IMR-90 (cell line): Measurements from ENCODE around the gene USP40. TPM values are rescaled to one million over a fixed set of nuclear protein-coding genes. Genes with fewer than 3 reads are reported as not detected.

ENCODE experiments used
- ATAC-seq: fragments of 200-7000 bp; cut with Tn5 transposase; 2 replicates; pipeline ENCODE4 v1.9.1; 2020; ENCODE audit warnings: low read depth, mild to moderate bottlenecking, moderate library complexity
- BruUV-seq: library from RNA; stranded (reverse); fragments of 400-500 nt; replicated peaks from 2 replicates; lab custom pipeline; 2021; lab: Mats Ljungman, UMichigan
- CTCF ChIA-PET: fragments of 300-600 bp; formaldehyde crosslinking; extraction: SDS; loops from one replicate; lab custom pipeline; 2021; ENCODE audit warnings: antibody characterized with exemption; lab: Yijun Ruan, JAX
- POLR2A ChIA-PET: fragments of 300-600 bp; sonication (Branson Sonifier 250); formaldehyde crosslinking; loops from one replicate; lab custom pipeline; 2022; ENCODE audit warnings: antibody characterized with exemption; ENCODE audit not compliant: unreplicated experiment; lab: Charles Lee
- DNase-seq: peaks from one replicate; pipeline ENCODE4 v3.0.0; 2013
- H2AFZ ChIP-seq: replicated peaks from 2 replicates; pipeline ENCODE3; 2013; ENCODE audit warnings: low read length, mild to moderate bottlenecking; ENCODE audit not compliant: poor library complexity
- H2AK5ac ChIP-seq: 2 replicates; pipeline ENCODE4 v1.6.1; 2013; ENCODE audit warnings: low read depth, low read length, inconsistent platforms
- H2AK9ac ChIP-seq: replicated peaks from 2 replicates; pipeline ENCODE3; 2013; ENCODE audit warnings: mild to moderate bottlenecking, low read depth, low read length, moderate library complexity; ENCODE audit not compliant: poor library complexity
- H2BK120ac ChIP-seq: 2 replicates; pipeline ENCODE4 v1.6.1; 2013; ENCODE audit warnings: low read depth, low read length, inconsistent platforms
- H2BK15ac ChIP-seq: 3 replicates; pipeline ENCODE4 v1.6.1; 2013; ENCODE audit warnings: low read depth, low read length, inconsistent platforms
- H2BK20ac ChIP-seq: 2 replicates; pipeline ENCODE4 v1.6.1; 2013; ENCODE audit warnings: low read depth, mild to moderate bottlenecking, inconsistent platforms, low read length, moderate library complexity
- H2BK5ac ChIP-seq: 2 replicates; pipeline ENCODE4 v1.6.1; 2013; ENCODE audit warnings: mild to moderate bottlenecking, low read depth, low read length, inconsistent platforms; ENCODE audit not compliant: poor library complexity, severe bottlenecking
- H3K14ac ChIP-seq: replicated peaks from 2 replicates; pipeline ENCODE4 v1.6.1; 2013; ENCODE audit warnings: low read depth, low read length, inconsistent platforms
- H3K18ac ChIP-seq: 2 replicates; pipeline ENCODE4 v1.6.1; 2013; ENCODE audit warnings: low read depth, low read length, control low read depth
- H3K23ac ChIP-seq: 2 replicates; pipeline ENCODE4 v1.6.1; 2013; ENCODE audit warnings: low read depth, low read length, inconsistent platforms
- H3K27ac ChIP-seq: 2 replicates; pipeline ENCODE4 v1.5.1; 2013; ENCODE audit warnings: mild to moderate bottlenecking, control low read depth, low read length; ENCODE audit not compliant: insufficient read depth
- H3K27me3 ChIP-seq: 2 replicates; pipeline ENCODE4 v1.6.1; 2013; ENCODE audit warnings: low read length; ENCODE audit not compliant: control insufficient read depth, insufficient read depth
- H3K36me3 ChIP-seq: 2 replicates; pipeline ENCODE4 v1.6.1; 2013; ENCODE audit warnings: low read length, mixed read lengths; ENCODE audit not compliant: control insufficient read depth, insufficient read depth
- H3K4ac ChIP-seq: 2 replicates; pipeline ENCODE4 v1.6.1; 2013; ENCODE audit warnings: low read depth, low read length, inconsistent platforms
- H3K4me1 ChIP-seq: 2 replicates; pipeline ENCODE4 v1.6.1; 2013; ENCODE audit warnings: low read length, mixed read lengths; ENCODE audit not compliant: control insufficient read depth, insufficient read depth
- H3K4me2 ChIP-seq: 2 replicates; pipeline ENCODE4 v1.6.1; 2013; ENCODE audit warnings: low read depth, mild to moderate bottlenecking, control low read depth, low read length, moderate library complexity
- H3K4me3 ChIP-seq: 2 replicates; pipeline ENCODE4 v1.5.1; 2013; ENCODE audit warnings: low read depth, mild to moderate bottlenecking, control low read depth, low read length, moderate library complexity; ENCODE audit not compliant: insufficient read depth
- H3K56ac ChIP-seq: 2 replicates; pipeline ENCODE4 v1.6.1; 2013; ENCODE audit warnings: low read length, inconsistent platforms; ENCODE audit not compliant: insufficient read depth; ENCODE audit errors: extremely low read depth
- H3K79me1 ChIP-seq, 2 experiments: 2 replicates each; pipeline ENCODE4 v1.6.1; 2013; ENCODE audit warnings: low read length in 2 of 2, inconsistent platforms in 1 of 2, low read depth in 1 of 2
- H3K9ac ChIP-seq: 2 replicates; pipeline ENCODE4 v1.6.1; 2013; ENCODE audit warnings: low read depth, low read length, control low read depth
- H3K9me1 ChIP-seq: 2 replicates; pipeline ENCODE4 v1.6.1; 2013; ENCODE audit warnings: low read length, inconsistent platforms; ENCODE audit not compliant: insufficient read depth
- H3K9me3 ChIP-seq: 2 replicates; pipeline ENCODE4 v1.6.1; 2013; ENCODE audit warnings: low read length; ENCODE audit not compliant: control insufficient read depth, insufficient read depth
- H4K20me1 ChIP-seq: 2 replicates; pipeline ENCODE4 v1.6.1; 2013; ENCODE audit warnings: low read length, inconsistent platforms; ENCODE audit not compliant: insufficient read depth
- H4K5ac ChIP-seq: 2 replicates; pipeline ENCODE4 v1.6.1; 2013; ENCODE audit warnings: mild to moderate bottlenecking, low read depth, low read length, control low read depth
- H4K8ac ChIP-seq, 2 experiments: 2 replicates each; pipeline ENCODE4 v1.6.1; 2013; ENCODE audit warnings: low read depth in 2 of 2, low read length in 2 of 2, control low read depth in 1 of 2, inconsistent platforms in 1 of 2
- H4K91ac ChIP-seq: 2 replicates; pipeline ENCODE4 v1.6.1; 2013; ENCODE audit warnings: low read depth, low read length, inconsistent platforms; ENCODE audit not compliant: insufficient read depth
- BHLHE40 ChIP-seq: fragments of 150-350 bp; IDR thresholded peaks from 2 replicates; pipeline ENCODE4 v1.6.1; 2016; ENCODE audit warnings: mild to moderate bottlenecking, low read depth, low read length
- CEBPB ChIP-seq: IDR thresholded peaks from 2 replicates; pipeline ENCODE4 v1.6.1; 2012; ENCODE audit warnings: low read depth, low read length, improper control_type of control experiment
- CHD1 ChIP-seq: IDR thresholded peaks from 2 replicates; pipeline ENCODE4 v1.6.1; 2012; ENCODE audit warnings: low read depth, low read length, improper control_type of control experiment
- FOS ChIP-seq: fragments of 150-350 bp; IDR thresholded peaks from 2 replicates; pipeline ENCODE4 v1.6.1; 2016; ENCODE audit warnings: low read depth, low read length
- MAFK ChIP-seq: IDR thresholded peaks from 2 replicates; pipeline ENCODE4 v1.6.1; 2012; ENCODE audit warnings: low read depth, low read length, improper control_type of control experiment
- MAZ ChIP-seq: IDR thresholded peaks from 2 replicates; pipeline ENCODE4 v1.6.1; 2012; ENCODE audit warnings: low read depth, mild to moderate bottlenecking, low read length, improper control_type of control experiment, moderate library complexity, borderline replicate concordance
- MXI1 ChIP-seq: IDR thresholded peaks from 2 replicates; pipeline ENCODE4 v1.6.1; 2012; ENCODE audit warnings: low read depth, mild to moderate bottlenecking, low read length, moderate library complexity, borderline replicate concordance
- NFE2L2 ChIP-seq: fragments of 150-350 bp; IDR thresholded peaks from 2 replicates; pipeline ENCODE4 v1.6.1; 2016; ENCODE audit warnings: low read depth, mild to moderate bottlenecking, low read length
- POLR2A ChIP-seq: IDR thresholded peaks from 2 replicates; pipeline ENCODE4 v1.6.1; 2012; ENCODE audit warnings: mild to moderate bottlenecking, low read depth, low read length
- RAD21 ChIP-seq: IDR thresholded peaks from 2 replicates; pipeline ENCODE4 v1.6.1; 2012; ENCODE audit warnings: low read length, improper control_type of control experiment
- RCOR1 ChIP-seq: IDR thresholded peaks from 2 replicates; pipeline ENCODE4 v1.6.1; 2012; ENCODE audit warnings: mild to moderate bottlenecking, low read length, improper control_type of control experiment; ENCODE audit not compliant: insufficient replicate concordance
- RFX5 ChIP-seq: IDR thresholded peaks from 2 replicates; pipeline ENCODE4 v1.8.0; 2012; ENCODE audit warnings: low read depth, mild to moderate bottlenecking, low read length, moderate library complexity
- SMC3 ChIP-seq: fragments of 150-350 bp; IDR thresholded peaks from 2 replicates; pipeline ENCODE4 v1.6.1; 2016; ENCODE audit warnings: low read depth, mild to moderate bottlenecking, antibody characterized with exemption, low read length, moderate library complexity
- WGBS, 2 experiments: methylation state at CpG; one replicate each; pipeline versions ENCODE4 v1.1.5 to v1.1.7; 2013; ENCODE audit warnings: missing lambda C conversion rate in 2 of 2; ENCODE audit not compliant: insufficient read length in 1 of 2; ENCODE audit errors: extremely low coverage in 2 of 2; 5-methylcytosine and 5-hydroxymethylcytosine counted together
- dilution Hi-C: fragments of 300-500 bp; cut with HindIII; formaldehyde crosslinking; loops from one replicate; pipeline ENCODE4 v1.14.3; 2018; ENCODE audit warnings: low sequenced_read_pairs; ENCODE audit not compliant: unreplicated experiment
- in situ Hi-C: fragments of 300-500 bp; cut with MboI; formaldehyde crosslinking; loops from 3 replicates; pipeline ENCODE4 v1.14.3; 2019; ENCODE audit warnings: low sequenced_read_pairs, inconsistent platforms, mixed read lengths
- intact Hi-C: fragments of 100-400 bp; cut with micrococcal nuclease; formaldehyde crosslinking; loops from 2 replicates; pipeline ENCODE4 v1.10.0; 2022
- polyA plus RNA-seq, 3 experiments: library from polyadenylated mRNA; depleted of rRNA; stranded (reverse); fragments of >200 nt; gene quantifications; 2 replicates each; pipeline ENCODE4 v1.2.3, GENCODE V29; 2012; ENCODE audit warnings: low replicate concordance in 1 of 3
- total RNA-seq: library from RNA; depleted of rRNA; stranded (reverse); fragments of >200 nt; gene quantifications from 2 replicates; pipeline ENCODE4 v1.2.3, GENCODE V29; 2012
- TF ChIP-seq, protein P1 (sequence below): fragments of 150-350 bp; IDR thresholded peaks from 2 replicates; pipeline ENCODE4 v1.6.1; 2016; ENCODE audit warnings: low read depth, mild to moderate bottlenecking, low read length, moderate library complexity, borderline replicate concordance
- TF ChIP-seq, protein P2 (sequence below): fragments of 150-350 bp; IDR thresholded peaks from 2 replicates; pipeline ENCODE4 v1.6.1; 2017; ENCODE audit warnings: mild to moderate bottlenecking, antibody characterized with exemption, low read length, low read depth
- TF ChIP-seq, protein P3 (sequence below): conservative IDR thresholded peaks from 2 replicates; pipeline ENCODE4 v1.5.1; 2012; ENCODE audit warnings: mild to moderate bottlenecking, low read depth, low read length, improper control_type of control experiment

The USP40 gene
- total and polyA plus RNA-seq, 2 of the 4 experiments (the other 2 are of a cell fraction), result 30.1 to 30.8 TPM

DNA sequence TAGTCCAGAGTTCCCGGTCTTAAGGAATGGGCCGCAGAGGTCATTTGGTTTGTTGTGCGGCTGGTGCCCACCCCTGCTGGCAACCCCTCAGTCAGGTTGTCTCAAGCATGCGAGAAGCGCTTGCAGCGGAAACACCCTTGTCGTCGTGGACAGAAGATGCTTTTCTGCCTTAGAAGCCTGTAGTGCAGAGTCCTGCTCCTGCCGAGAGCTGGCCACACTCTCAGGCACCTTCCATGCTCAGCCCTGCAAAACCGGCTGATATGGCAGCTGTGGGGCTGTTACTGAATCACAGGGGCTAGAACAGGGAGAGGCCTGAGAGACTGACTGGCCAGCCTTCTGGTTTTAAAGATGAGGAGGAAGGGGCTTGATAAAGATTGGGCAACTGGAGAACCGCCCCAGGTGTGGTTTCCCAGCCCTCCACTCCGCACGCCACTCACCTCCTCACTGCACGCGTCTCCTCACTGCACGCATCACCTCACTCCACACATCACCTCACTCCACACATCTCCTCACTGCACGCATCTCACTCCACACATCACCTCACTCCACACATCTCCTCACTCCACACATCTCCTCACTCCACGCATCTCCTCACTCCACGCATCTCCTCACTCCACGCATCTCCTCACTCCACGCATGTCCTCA, 103.6 kb downstream of the USP40 start:
- Histone ChIP-seq H4K91ac (no peak overlapping the region), H3K4me3 (no peak overlapping the region), H3K4me2 (no peak overlapping the region), H3K9me1 (no peaks in the 10 kb centered on the region), H2AK5ac (no peak overlapping the region), H3K79me1 (no peaks in the 10 kb centered on the region), H3K27me3 (no peaks in the 10 kb centered on the region), H3K9ac (no peak overlapping the region), H3K9me3 (no peaks in the 10 kb centered on the region), H2BK5ac (no peak overlapping the region), H2AFZ (no peak overlapping the region), H3K36me3 (peaks cover 47% of the 10 kb centered on the region), H4K8ac (no peak overlapping the region), H3K56ac (no peak overlapping the region), H3K23ac (no peak overlapping the region), H3K18ac (no peak overlapping the region), H3K14ac (no peak overlapping the region), H2BK20ac (no peak overlapping the region), H3K4me1 (no peaks in the 10 kb centered on the region), H2BK15ac (no peak overlapping the region), H3K4ac (no peak overlapping the region), H3K27ac (no peak overlapping the region), H2AK9ac (no peak overlapping the region), H4K5ac (no peak overlapping the region), H2BK120ac (no peak overlapping the region), H4K20me1 (no peaks in the 10 kb centered on the region)
- in situ Hi-C loops, result loop anchor here (25.0 kb wide), 1 partner anchor 374 kb away; no protein-coding TSS in a partner anchor
- dilution Hi-C loops, result no loop called here
- DNase-seq, result no peak
- 88 to 100% methylated on average over 3 to 5 of the region's 21 CpGs for WGBS, 2 experiments
- ATAC-seq, result no peak
- no peak for TF ChIP-seq CHD1
- no peak for TF ChIP-seq MXI1
- TF ChIP-seq RCOR1, result no peak
- TF ChIP-seq, protein P1, sequence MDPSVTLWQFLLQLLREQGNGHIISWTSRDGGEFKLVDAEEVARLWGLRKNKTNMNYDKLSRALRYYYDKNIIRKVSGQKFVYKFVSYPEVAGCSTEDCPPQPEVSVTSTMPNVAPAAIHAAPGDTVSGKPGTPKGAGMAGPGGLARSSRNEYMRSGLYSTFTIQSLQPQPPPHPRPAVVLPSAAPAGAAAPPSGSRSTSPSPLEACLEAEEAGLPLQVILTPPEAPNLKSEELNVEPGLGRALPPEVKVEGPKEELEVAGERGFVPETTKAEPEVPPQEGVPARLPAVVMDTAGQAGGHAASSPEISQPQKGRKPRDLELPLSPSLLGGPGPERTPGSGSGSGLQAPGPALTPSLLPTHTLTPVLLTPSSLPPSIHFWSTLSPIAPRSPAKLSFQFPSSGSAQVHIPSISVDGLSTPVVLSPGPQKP, result no peak
- TF ChIP-seq MAZ, result no peak
- no peak for TF ChIP-seq NFE2L2
- no peak for TF ChIP-seq SMC3
- no peak for TF ChIP-seq MAFK
- no peak for TF ChIP-seq RAD21
- TF ChIP-seq, protein P2, sequence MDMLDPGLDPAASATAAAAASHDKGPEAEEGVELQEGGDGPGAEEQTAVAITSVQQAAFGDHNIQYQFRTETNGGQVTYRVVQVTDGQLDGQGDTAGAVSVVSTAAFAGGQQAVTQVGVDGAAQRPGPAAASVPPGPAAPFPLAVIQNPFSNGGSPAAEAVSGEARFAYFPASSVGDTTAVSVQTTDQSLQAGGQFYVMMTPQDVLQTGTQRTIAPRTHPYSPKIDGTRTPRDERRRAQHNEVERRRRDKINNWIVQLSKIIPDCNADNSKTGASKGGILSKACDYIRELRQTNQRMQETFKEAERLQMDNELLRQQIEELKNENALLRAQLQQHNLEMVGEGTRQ, result no peak
- no peak for TF ChIP-seq FOS
- no peak for TF ChIP-seq BHLHE40
- TF ChIP-seq RFX5, result no peak
- no peak for TF ChIP-seq POLR2A
- TF ChIP-seq, protein P3, sequence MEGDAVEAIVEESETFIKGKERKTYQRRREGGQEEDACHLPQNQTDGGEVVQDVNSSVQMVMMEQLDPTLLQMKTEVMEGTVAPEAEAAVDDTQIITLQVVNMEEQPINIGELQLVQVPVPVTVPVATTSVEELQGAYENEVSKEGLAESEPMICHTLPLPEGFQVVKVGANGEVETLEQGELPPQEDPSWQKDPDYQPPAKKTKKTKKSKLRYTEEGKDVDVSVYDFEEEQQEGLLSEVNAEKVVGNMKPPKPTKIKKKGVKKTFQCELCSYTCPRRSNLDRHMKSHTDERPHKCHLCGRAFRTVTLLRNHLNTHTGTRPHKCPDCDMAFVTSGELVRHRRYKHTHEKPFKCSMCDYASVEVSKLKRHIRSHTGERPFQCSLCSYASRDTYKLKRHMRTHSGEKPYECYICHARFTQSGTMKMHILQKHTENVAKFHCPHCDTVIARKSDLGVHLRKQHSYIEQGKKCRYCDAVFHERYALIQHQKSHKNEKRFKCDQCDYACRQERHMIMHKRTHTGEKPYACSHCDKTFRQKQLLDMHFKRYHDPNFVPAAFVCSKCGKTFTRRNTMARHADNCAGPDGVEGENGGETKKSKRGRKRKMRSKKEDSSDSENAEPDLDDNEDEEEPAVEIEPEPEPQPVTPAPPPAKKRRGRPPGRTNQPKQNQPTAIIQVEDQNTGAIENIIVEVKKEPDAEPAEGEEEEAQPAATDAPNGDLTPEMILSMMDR, result no peak
- TF ChIP-seq CEBPB, result no peak
- BruUV-seq, result no TSS peak
- CTCF ChIA-PET, result no interaction called here
- intact Hi-C loops, result no loop called here
- POLR2A ChIA-PET, result no interaction called here
